ENCODE measurements around the gene PCDHB2. TPM values are rescaled to one million over a fixed set of nuclear protein-coding genes. Genes with fewer than 3 reads are reported as not detected.
"Not testable (repeated sequence)": the region's sequence is repeated elsewhere in the genome, so short reads cannot be mapped to it uniquely, and the experiment has no call there.

Gene PCDHB2
- total RNA-seq, 4 donors from 2014 or later, result 1.7 to 7.5 (median 4.6) TPM

DNA sequence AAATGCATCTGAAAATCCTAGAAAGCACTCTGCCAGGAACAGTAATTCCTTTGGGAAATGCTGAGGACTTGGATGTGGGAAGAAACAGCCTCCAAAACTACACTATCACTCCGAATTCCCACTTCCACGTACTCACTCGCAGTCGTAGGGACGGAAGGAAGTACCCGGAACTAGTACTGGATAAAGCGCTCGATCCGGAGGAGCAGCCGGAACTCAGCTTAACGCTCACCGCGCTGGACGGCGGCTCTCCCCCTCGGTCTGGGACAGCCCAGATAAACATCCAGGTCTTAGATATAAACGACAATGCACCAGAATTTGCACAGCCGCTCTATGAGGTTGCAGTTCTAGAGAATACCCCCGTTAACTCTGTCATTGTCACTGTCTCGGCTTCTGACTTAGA, 6.6 kb downstream of the PCDHB2 start:
- Histone ChIP-seq H3K4me1 (no peaks in the 10 kb centered on the region), H3K9me3 (peaks cover 0 to 83% (median 14%) of the 10 kb centered on the region in 4 donors), H3K4me3 (peak overlapping the region in 2 of 4 donors; percentile 2 to 43), H3K27me3 (no peaks in the 10 kb centered on the region), H3K36me3 (no peaks in the 10 kb centered on the region), H3K27ac (no peak overlapping the region)
- WGBS, 2 donors, result 53 to 54% methylated on average over 20 of the region's 20 CpGs
- TF ChIP-seq EP300 (IDR thresholded peaks at IDR 0.05) (no peak), POLR2A (IDR thresholded peaks at IDR 0.05) (no peak), CTCF (IDR thresholded peaks at IDR 0.05) (no peak)
- no peak for DNase-seq (ENCODE audit: low spot score in 2 of 2)

DNA sequence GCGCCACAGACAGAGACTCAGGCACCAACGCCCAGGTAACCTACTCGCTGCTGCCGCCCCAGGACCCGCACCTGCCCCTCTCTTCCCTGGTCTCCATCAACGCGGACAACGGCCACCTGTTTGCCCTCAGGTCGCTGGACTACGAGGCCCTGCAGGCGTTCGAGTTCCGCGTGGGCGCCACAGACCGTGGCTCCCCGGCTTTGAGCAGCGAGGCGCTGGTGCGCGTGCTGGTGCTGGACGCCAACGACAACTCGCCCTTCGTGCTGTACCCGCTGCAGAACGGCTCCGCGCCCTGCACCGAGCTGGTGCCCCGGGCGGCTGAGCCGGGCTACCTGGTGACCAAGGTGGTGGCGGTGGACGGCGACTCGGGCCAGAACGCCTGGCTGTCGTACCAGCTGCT, 7.7 kb downstream of the PCDHB2 start:
- not testable (repeated sequence) for DNase-seq (ENCODE audit: low spot score in 2 of 2); H3K4me1 ChIP-seq; H3K27me3 ChIP-seq; H3K4me3 ChIP-seq; H3K27ac ChIP-seq; H3K36me3 ChIP-seq
- 42 to 54% methylated on average over 6 to 8 of the region's 39 CpGs for WGBS, 2 donors
- peaks cover 0 to 80% (median 14%) of the 10 kb centered on the region in 4 donors for H3K9me3 ChIP-seq

DNA sequence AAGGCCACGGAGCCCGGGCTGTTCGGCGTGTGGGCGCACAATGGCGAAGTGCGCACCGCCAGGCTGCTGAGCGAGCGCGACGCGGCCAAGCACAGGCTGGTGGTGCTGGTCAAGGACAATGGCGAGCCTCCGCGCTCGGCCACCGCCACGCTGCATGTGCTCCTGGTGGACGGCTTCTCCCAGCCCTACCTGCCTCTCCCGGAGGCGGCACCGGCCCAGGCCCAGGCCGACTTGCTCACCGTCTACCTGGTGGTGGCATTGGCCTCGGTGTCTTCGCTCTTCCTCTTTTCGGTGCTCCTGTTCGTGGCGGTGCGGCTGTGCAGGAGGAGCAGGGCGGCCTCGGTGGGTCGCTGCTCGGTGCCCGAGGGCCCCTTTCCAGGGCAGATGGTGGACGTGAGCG, 8.1 kb downstream of the PCDHB2 start:
- not testable (repeated sequence) for H3K27me3 ChIP-seq; H3K36me3 ChIP-seq; H3K4me3 ChIP-seq; DNase-seq (ENCODE audit: low spot score in 2 of 2); H3K4me1 ChIP-seq; H3K27ac ChIP-seq
- H3K9me3 ChIP-seq, result peaks cover 0 to 80% (median 14%) of the 10 kb centered on the region in 4 donors
- WGBS, 2 donors, result 37% methylated on average over 19 of the region's 38 CpGs; no CpG with 5 or more reads in 1 of the 2 donors

GRCh38 chr5:141105350-141105749, 10.9 kb downstream of the PCDHB2 start:
- DNase-seq (ENCODE audit: low spot score in 2 of 2), result no peak
- Histone ChIP-seq H3K9me3 (peaks cover 0 to 80% (median 12%) of the 10 kb centered on the region in 4 donors), H3K4me3 (no peak overlapping the region), H3K36me3 (no peaks in the 10 kb centered on the region), H3K27me3 (no peaks in the 10 kb centered on the region), H3K27ac (no peak overlapping the region), H3K4me1 (no peaks in the 10 kb centered on the region)
- 68 to 86% methylated on average over 2 of the region's 2 CpGs for WGBS, 2 donors
- TF ChIP-seq EP300 (IDR thresholded peaks at IDR 0.05) (no peak), CTCF (IDR thresholded peaks at IDR 0.05) (no peak), POLR2A (IDR thresholded peaks at IDR 0.05) (no peak)

DNA sequence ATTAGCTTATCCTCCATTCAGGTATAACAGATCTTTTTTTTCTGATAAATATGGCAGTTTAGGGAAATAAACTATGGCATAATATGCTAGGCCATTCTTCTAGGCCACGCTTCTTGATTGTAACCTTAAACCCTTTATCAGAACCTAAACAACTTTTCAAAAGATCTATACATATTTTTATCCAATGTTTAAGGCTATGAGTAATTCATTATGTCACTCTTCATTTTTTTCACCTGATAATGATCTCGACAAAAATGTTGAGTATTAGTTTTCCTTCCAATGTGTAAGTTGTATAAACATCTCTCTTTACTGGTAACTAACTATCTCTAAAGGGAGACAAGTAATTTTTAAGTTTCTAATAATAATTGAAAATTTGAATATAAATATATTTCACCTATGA, 24.8 kb downstream of the PCDHB2 start:
- Histone ChIP-seq H3K27me3 (no peaks in the 10 kb centered on the region), H3K27ac (no peak overlapping the region), H3K36me3 (no peaks in the 10 kb centered on the region), H3K9me3 (peaks cover 0 to 62% (median 15%) of the 10 kb centered on the region in 4 donors), H3K4me1 (no peaks in the 10 kb centered on the region), H3K4me3 (no peak overlapping the region)
- 41 to 58% methylated on average over 2 of the region's 2 CpGs for WGBS, 2 donors
- TF ChIP-seq EP300 (IDR thresholded peaks at IDR 0.05), result no peak
- no peak for TF ChIP-seq CTCF (IDR thresholded peaks at IDR 0.05)
- no peak for TF ChIP-seq POLR2A (IDR thresholded peaks at IDR 0.05)
- no peak for DNase-seq (ENCODE audit: low spot score in 2 of 2)

DNA sequence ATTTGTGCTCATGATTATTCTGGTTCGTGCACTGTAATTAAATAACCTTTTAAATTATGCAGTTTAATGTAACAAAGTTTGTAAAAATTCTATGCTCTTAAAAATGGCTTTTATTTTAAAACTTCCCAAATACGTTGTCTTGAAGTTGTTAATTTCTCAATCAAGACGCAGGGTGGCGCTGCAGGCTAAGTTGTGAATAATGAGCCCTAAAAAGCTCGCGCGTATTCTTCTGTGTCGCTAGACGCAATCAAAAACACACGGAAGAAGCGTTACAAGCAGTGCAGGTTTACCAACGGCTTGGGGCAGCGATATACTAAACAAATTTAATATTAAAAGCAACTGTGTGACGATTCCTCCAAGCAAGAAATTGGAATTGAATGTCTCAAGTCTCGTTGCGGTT, 27.1 kb downstream of the PCDHB2 start, which contains the start of gene PCDHB4:
Gene PCDHB4, plus strand, starts transcription at position 256 of the 400 bp plus-strand sequence. CDS start 181 bp downstream, outside the sequence.
- H3K27ac ChIP-seq, result peak within 1 kb of the TSS in 1 of 4 donors; percentile 74
- peaks cover 0 to 6% (median 0%) of the 10 kb centered on the region in 3 donors for H3K36me3 ChIP-seq
- H3K4me3 ChIP-seq, result peak within 1 kb of the TSS in 3 of 4 donors; percentile 3 to 41 (median 7)
- peaks cover 0 to 57% (median 7%) of the 10 kb centered on the region in 4 donors for H3K9me3 ChIP-seq
- TF ChIP-seq POLR2A (IDR thresholded peaks at IDR 0.05) (no peak), EP300 (IDR thresholded peaks at IDR 0.05) (no peak), CTCF (IDR thresholded peaks at IDR 0.05) (peak in 3 of 5 experiments; percentile 8 to 47 (median 16))
- 18 to 21% methylated on average over 16 of the region's 16 CpGs for WGBS, 2 donors
- peak in 1 of 2 donors; percentile 26 for DNase-seq (ENCODE audit: low spot score in 2 of 2)
- H3K4me1 ChIP-seq, result no peaks in the 10 kb centered on the region
- no peaks in the 10 kb centered on the region for H3K27me3 ChIP-seq
